Amniotic epithelial cell (primary cell): ENCODE data around the gene DENND1B.

ENCODE experiments used
- DNase-seq: peaks from one replicate; pipeline ENCODE4 v3.0.0-alpha.2; 2010; ENCODE audit warnings: low read depth

DENND1B gene, protein sequence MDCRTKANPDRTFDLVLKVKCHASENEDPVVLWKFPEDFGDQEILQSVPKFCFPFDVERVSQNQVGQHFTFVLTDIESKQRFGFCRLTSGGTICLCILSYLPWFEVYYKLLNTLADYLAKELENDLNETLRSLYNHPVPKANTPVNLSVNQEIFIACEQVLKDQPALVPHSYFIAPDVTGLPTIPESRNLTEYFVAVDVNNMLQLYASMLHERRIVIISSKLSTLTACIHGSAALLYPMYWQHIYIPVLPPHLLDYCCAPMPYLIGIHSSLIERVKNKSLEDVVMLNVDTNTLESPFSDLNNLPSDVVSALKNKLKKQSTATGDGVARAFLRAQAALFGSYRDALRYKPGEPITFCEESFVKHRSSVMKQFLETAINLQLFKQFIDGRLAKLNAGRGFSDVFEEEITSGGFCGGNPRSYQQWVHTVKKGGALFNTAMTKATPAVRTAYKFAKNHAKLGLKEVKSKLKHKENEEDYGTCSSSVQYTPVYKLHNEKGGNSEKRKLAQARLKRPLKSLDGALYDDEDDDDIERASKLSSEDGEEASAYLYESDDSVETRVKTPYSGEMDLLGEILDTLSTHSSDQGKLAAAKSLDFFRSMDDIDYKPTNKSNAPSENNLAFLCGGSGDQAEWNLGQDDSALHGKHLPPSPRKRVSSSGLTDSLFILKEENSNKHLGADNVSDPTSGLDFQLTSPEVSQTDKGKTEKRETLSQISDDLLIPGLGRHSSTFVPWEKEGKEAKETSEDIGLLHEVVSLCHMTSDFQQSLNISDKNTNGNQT

DNA sequence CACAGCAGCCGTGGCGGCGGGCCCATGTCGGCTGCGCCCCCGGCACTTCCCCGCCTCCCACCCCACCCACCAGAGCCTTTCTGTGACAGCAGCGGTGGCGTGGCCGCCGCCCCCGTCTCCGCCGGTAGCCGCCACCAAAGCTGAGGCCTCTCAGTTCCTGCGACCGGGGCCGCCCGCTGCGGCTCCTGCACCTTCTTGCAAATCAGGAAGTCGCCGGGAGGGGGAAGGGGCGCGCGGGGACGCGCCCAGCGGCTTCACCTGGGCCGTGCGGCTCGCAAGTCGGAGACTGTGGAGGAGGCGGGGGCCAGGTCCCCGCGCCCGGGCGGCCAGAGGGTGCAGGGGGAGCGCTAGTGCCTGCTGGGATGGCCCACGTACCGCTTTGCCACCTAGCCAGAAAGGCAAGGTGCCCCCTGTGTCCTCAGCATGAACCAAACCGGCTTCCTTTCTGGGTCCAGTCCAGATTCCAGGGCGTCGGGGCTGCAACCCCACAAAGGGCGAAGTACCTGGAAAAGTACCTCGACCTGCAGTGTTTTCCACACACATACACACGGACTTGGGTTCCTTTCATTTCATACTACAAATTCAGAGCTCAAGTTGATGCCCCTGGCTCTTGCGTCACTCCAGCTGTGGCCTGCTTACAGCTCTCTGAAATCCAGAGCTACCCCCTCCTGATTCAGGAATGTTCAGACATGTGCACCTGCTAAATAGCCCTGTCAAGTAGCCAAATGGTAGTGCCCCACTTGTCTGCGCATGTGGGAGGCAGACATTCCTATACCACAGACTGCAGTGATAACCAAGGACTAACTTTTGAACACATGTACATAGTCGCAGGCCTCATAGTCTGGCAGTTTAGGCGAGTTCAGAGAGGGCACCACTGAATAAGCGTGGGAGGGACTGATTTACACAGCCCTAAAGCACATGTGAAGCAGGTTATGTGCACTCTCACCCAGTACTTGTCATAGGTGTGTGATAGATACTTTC, at the start of gene DENND1B:
DENND1B (minus strand) TSS at position 199 of the 981 bp plus-strand sequence. CDS start 325 bp downstream, outside the sequence.
- peak; percentile 61 for DNase-seq

- no peak for DNase-seq
Measured at GRCh38 chr1:197814306-197814705, 39.0 kb upstream of the DENND1B start.

DNA sequence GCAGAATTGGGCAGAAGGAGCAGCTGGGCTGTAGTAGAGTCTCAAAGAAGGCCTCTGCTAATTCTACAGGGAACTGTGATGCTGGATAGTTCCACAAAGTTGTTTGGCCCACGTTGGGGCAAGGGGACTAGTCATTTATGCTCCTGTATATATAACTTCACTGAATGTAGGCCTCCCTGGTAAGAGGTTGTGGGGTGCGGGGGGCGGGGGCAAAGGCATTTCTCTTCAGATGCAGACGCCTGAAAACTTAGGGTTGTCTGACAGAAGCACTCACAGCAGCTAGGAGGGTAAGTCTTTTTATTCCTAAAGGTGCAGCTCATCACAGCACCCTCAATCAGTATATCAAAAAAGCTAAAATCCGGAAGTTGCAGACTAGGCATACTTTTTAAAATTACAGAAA, 38.5 kb upstream of the DENND1B start:
- DNase-seq: no peak

DNA sequence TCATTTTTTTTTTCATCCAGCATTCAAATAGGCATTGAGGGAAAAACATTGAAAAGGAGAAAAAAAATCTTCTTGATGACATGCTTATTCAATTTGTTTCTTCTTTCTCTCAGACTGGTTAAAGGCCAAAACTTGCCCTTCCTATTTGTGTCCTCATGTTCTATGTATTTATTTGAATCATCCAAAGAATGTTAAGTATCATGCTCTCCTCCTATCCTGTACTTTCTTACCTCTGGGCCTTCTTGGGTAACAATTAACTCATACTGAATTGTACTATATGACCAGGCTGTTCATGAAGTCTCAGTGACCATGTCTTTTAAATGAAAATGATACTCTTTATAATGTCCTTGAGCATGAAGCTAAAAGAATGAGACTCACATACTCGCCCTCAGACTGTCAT, 36.5 kb upstream of the DENND1B start:
- peak; percentile 4 for DNase-seq

GRCh38 chr1:197810812-197811211, 35.5 kb upstream of the DENND1B start:
- DNase-seq: no peak

- DNase-seq: no peak
Measured at GRCh38 chr1:197808880-197809279, 33.6 kb upstream of the DENND1B start.

DNA sequence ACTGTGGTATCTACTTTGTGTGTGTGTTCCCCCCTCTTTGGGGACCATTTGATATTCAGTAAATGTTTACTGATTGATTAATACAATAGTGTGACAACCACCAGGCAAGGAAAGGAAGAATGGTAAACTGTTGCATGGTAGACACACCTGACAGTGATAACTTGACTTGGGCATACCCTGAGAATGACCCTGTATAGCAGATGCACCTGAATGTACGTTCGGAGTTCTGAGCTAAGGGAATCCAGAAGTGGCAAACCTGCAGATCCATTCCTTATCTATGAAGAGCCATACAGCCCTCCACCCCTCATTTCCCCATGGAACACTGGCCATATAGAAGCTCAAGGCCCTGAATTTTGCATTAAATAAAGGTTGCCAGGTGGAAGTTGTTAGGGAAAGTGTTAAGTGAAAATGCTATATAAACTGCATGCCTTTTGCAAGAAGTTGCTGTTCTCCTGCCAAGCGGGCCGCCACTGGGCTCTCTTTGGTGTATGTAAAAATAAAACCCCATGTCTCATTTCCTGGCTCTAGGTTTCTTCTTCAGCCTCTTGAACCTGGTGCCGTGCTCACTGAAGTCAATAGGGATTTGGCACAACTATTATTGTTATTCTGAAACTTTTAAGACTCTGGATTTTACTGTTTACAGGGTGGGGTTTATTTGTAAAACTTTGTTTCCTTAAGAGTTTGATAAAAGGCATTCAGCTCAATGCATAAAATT, 32.6 kb upstream of the DENND1B start:
- DNase-seq: no peak

DNA sequence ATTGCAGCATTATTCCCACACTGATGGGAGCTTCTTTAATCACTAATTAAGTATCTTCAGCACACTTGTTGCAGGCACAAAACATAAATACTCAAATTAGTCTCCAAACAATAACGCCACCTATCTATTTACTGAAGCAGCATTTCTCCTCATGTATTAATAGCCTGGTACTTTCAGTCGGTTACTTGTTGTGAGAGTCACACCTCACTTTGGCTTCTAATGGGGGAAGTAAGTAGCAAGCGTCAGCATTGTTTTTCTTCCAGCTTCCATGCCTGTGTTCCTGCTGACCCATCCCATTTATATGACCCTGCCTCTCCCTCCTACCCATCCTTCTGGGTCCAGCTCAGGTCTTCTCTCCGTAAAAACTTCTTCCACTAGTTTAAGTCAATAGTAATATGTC, 31.9 kb upstream of the DENND1B start:
- DNase-seq: no peak

GRCh38 chr1:197806718-197807117, 31.4 kb upstream of the DENND1B start:
- no peak for DNase-seq

GRCh38 chr1:197801684-197802083, 26.4 kb upstream of the DENND1B start:
- no peak for DNase-seq

GRCh38 chr1:197801111-197801482, 25.8 kb upstream of the DENND1B start:
- DNase-seq: no peak

- no peak for DNase-seq
Measured at GRCh38 chr1:197800379-197801110, 25.3 kb upstream of the DENND1B start.

DNA sequence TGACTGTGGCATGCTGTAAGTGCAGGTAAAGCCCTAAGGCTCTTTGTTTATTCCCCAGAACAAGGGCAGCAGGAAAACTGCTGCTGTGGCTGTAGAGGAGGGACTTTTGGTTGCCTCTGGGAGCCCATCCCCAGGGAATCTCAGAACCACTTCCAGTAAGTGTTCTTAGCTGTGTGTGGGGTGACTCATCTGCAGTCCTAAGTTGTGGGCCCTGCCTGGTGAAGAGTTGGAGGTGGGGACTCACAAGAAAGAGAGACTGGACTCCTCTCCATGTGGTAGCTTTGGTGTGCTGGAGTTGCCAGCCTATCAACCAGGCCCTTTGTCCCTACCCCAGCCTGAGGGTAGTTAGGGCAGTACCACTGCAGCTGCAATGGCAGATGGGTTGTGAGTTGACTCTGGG, 24.0 kb upstream of the DENND1B start:
- peak; percentile 62 for DNase-seq

GRCh38 chr1:197798492-197798891, 23.2 kb upstream of the DENND1B start:
- no peak for DNase-seq

DNA sequence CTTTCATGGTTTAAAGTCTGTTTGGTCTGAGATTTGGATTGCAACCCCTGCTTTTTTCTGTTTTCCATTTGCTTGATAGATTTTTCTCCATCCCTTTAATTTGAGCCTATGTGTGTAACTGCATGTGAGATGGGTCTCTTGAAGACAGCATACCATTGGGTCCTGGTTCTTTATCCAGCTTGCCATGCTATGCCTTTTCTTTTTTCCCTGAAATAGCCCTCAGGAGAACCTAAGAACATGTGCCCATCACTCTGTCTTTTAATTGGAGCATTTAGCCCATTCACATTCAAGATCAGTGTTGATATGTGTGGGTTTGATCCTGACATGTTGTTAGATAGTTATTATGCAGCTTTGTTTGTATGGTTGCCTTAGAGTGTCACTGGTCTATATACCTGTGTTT, 21.7 kb upstream of the DENND1B start:
- no peak for DNase-seq

- DNase-seq: no peak
Measured at GRCh38 chr1:197788741-197789739, 13.8 kb upstream of the DENND1B start.

DNA sequence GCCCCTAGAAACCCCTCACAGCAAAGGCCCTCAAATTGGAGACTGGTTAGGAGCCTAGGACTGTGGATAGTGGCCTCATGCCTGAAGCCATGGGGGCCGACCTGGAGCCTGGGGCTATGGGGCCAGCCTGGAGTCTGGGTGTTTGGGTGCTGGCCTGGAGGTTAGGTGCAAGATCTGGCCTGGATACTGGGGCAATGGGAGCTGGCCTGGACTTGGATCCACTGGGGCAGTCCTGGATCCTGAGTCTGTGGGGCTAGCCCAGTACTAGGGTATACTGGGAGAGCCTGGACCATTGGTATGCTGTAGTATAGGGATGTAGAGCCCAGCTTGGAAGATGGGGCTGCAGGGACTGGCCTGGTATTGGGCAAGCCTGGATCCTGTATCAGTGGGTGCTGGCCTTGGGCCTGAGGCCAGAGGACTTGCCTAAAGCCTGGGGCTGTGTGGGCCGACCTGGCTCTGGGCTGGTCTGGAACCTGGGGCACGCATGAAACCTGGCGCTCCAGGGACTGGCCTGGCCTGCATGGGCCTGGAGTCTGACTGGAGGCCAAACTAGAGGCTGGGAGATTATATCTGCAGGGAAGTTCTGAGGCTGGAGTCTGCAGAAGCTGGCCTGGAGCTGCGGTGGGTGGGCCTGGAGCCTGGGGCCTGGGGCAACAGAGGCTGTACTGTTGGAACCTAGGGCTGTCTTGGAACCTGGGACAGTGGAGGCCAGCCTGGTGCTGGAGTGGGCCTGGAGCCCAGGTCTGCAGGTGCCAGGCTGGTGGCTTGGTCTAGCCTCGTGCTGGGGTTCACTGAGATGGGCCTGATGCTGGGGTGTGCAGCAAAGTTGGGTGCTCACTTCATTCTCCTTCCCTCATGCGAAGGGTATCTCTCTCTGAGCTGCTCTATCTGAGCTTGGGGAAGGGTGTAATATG, 12.6 kb upstream of the DENND1B start:
- no peak for DNase-seq

GRCh38 chr1:197787056-197787455, 11.8 kb upstream of the DENND1B start:
- peak; percentile 22 for DNase-seq
